ENCODE data around the gene KRT13. TPM values are rescaled to one million over a fixed set of nuclear protein-coding genes. Genes with fewer than 3 reads are reported as not detected.
"Not testable (repeated sequence)": the region's sequence is repeated elsewhere in the genome, so short reads cannot be mapped to it uniquely, and the experiment has no call there.

The KRT13 gene
- total and polyA plus RNA-seq, 2 donors: 75.9 to 81.7 TPM

- WGBS: 52% methylated on average over 23 of the region's 23 CpGs
- no peak for DNase-seq (ENCODE audit: low read depth in 6 of 9, low spot score in 9 of 9)
- Histone ChIP-seq H3K4me1 (ENCODE audit: control insufficient read depth in 2 of 2, insufficient read depth in 2 of 2, low read length in 2 of 2) (peaks cover 0 to 21% of the 10 kb centered on the region in 2 donors), H3K27me3 (ENCODE audit: control insufficient read depth in 2 of 2, insufficient read depth in 1 of 2, low read length in 1 of 2) (peaks cover 0 to 19% of the 10 kb centered on the region in 2 donors), H3K9me3 (ENCODE audit: control insufficient read depth in 2 of 2, insufficient read depth in 1 of 2, low read length in 1 of 2) (peaks cover 0 to 3% of the 10 kb centered on the region in 2 donors), H3K36me3 (ENCODE audit: control insufficient read depth in 2 of 2, insufficient read depth in 2 of 2, low read length in 1 of 2) (no peaks in the 10 kb centered on the region), H3K4me3 (ENCODE audit: low read length in 2 of 2) (no peak overlapping the region), H3K27ac (ENCODE audit: low read depth in 1 of 2, low read length in 1 of 2) (no peak overlapping the region)
Observed at GRCh38 chr17:41547921-41548843, 42.8 kb upstream of the KRT13 start.

GRCh38 chr17:41547378-41547841, 42.0 kb upstream of the KRT13 start:
- peaks cover 0 to 3% of the 10 kb centered on the region in 2 donors for H3K9me3 ChIP-seq (ENCODE audit: control insufficient read depth in 2 of 2, insufficient read depth in 1 of 2, low read length in 1 of 2)
- H3K36me3 ChIP-seq (ENCODE audit: control insufficient read depth in 2 of 2, insufficient read depth in 2 of 2, low read length in 1 of 2): no peaks in the 10 kb centered on the region
- WGBS: 83% methylated on average over 9 of the region's 9 CpGs
- H3K27me3 ChIP-seq (ENCODE audit: control insufficient read depth in 2 of 2, insufficient read depth in 1 of 2, low read length in 1 of 2): peaks cover 0 to 19% of the 10 kb centered on the region in 2 donors
- peaks cover 0 to 21% of the 10 kb centered on the region in 2 donors for H3K4me1 ChIP-seq (ENCODE audit: control insufficient read depth in 2 of 2, insufficient read depth in 2 of 2, low read length in 2 of 2)
- H3K27ac ChIP-seq (ENCODE audit: low read depth in 1 of 2, low read length in 1 of 2): no peak overlapping the region
- DNase-seq (ENCODE audit: low read depth in 6 of 9, low spot score in 9 of 9): no peak
- H3K4me3 ChIP-seq (ENCODE audit: low read length in 2 of 2): no peak overlapping the region

GRCh38 chr17:41546819-41547218, 41.4 kb upstream of the KRT13 start:
- peaks cover 0 to 21% of the 10 kb centered on the region in 2 donors for H3K4me1 ChIP-seq (ENCODE audit: control insufficient read depth in 2 of 2, insufficient read depth in 2 of 2, low read length in 2 of 2)
- no peak overlapping the region for H3K27ac ChIP-seq (ENCODE audit: low read depth in 1 of 2, low read length in 1 of 2)
- 95% methylated on average over 3 of the region's 3 CpGs for WGBS
- H3K36me3 ChIP-seq (ENCODE audit: control insufficient read depth in 2 of 2, insufficient read depth in 2 of 2, low read length in 1 of 2): no peaks in the 10 kb centered on the region
- DNase-seq (ENCODE audit: low read depth in 6 of 9, low spot score in 9 of 9): no peak
- H3K4me3 ChIP-seq (ENCODE audit: low read length in 2 of 2): no peak overlapping the region
- peaks cover 0 to 19% of the 10 kb centered on the region in 2 donors for H3K27me3 ChIP-seq (ENCODE audit: control insufficient read depth in 2 of 2, insufficient read depth in 1 of 2, low read length in 1 of 2)
- peaks cover 0 to 3% of the 10 kb centered on the region in 2 donors for H3K9me3 ChIP-seq (ENCODE audit: control insufficient read depth in 2 of 2, insufficient read depth in 1 of 2, low read length in 1 of 2)

- Histone ChIP-seq H3K27ac (ENCODE audit: low read depth in 1 of 2, low read length in 1 of 2) (no peak overlapping the region), H3K27me3 (ENCODE audit: control insufficient read depth in 2 of 2, insufficient read depth in 1 of 2, low read length in 1 of 2) (peaks cover 0 to 19% of the 10 kb centered on the region in 2 donors), H3K9me3 (ENCODE audit: control insufficient read depth in 2 of 2, insufficient read depth in 1 of 2, low read length in 1 of 2) (peaks cover 0 to 3% of the 10 kb centered on the region in 2 donors), H3K4me1 (ENCODE audit: control insufficient read depth in 2 of 2, insufficient read depth in 2 of 2, low read length in 2 of 2) (peaks cover 0 to 21% of the 10 kb centered on the region in 2 donors), H3K36me3 (ENCODE audit: control insufficient read depth in 2 of 2, insufficient read depth in 2 of 2, low read length in 1 of 2) (no peaks in the 10 kb centered on the region), H3K4me3 (ENCODE audit: low read length in 2 of 2) (no peak overlapping the region)
- DNase-seq (ENCODE audit: low read depth in 6 of 9, low spot score in 9 of 9): no peak
- WGBS: 90% methylated on average over 13 of the region's 13 CpGs
Observed at GRCh38 chr17:41545829-41546410, 40.5 kb upstream of the KRT13 start.

GRCh38 chr17:41544935-41545334, 39.5 kb upstream of the KRT13 start:
- H3K27me3 ChIP-seq (ENCODE audit: control insufficient read depth in 2 of 2, insufficient read depth in 1 of 2, low read length in 1 of 2): peaks cover 0 to 19% of the 10 kb centered on the region in 2 donors
- no peak overlapping the region for H3K27ac ChIP-seq (ENCODE audit: low read depth in 1 of 2, low read length in 1 of 2)
- WGBS: 97% methylated on average over 5 of the region's 5 CpGs
- H3K9me3 ChIP-seq (ENCODE audit: control insufficient read depth in 2 of 2, insufficient read depth in 1 of 2, low read length in 1 of 2): peaks cover 0 to 3% of the 10 kb centered on the region in 2 donors
- no peak for DNase-seq (ENCODE audit: low read depth in 6 of 9, low spot score in 9 of 9)
- H3K4me3 ChIP-seq (ENCODE audit: low read length in 2 of 2): no peak overlapping the region
- H3K36me3 ChIP-seq (ENCODE audit: control insufficient read depth in 2 of 2, insufficient read depth in 2 of 2, low read length in 1 of 2): no peaks in the 10 kb centered on the region
- peaks cover 0 to 21% of the 10 kb centered on the region in 2 donors for H3K4me1 ChIP-seq (ENCODE audit: control insufficient read depth in 2 of 2, insufficient read depth in 2 of 2, low read length in 2 of 2)

- Histone ChIP-seq H3K4me1 (ENCODE audit: control insufficient read depth in 2 of 2, insufficient read depth in 2 of 2, low read length in 2 of 2) (peaks cover 0 to 16% of the 10 kb centered on the region in 2 donors), H3K9me3 (ENCODE audit: control insufficient read depth in 2 of 2, insufficient read depth in 1 of 2, low read length in 1 of 2) (peaks cover 0 to 3% of the 10 kb centered on the region in 2 donors), H3K27ac (ENCODE audit: low read depth in 1 of 2, low read length in 1 of 2) (no peak overlapping the region), H3K36me3 (ENCODE audit: control insufficient read depth in 2 of 2, insufficient read depth in 2 of 2, low read length in 1 of 2) (no peaks in the 10 kb centered on the region), H3K4me3 (ENCODE audit: low read length in 2 of 2) (no peak overlapping the region), H3K27me3 (ENCODE audit: control insufficient read depth in 2 of 2, insufficient read depth in 1 of 2, low read length in 1 of 2) (peaks cover 0 to 19% of the 10 kb centered on the region in 2 donors)
- no peak for DNase-seq (ENCODE audit: low read depth in 6 of 9, low spot score in 9 of 9)
- 91% methylated on average over 5 of the region's 5 CpGs for WGBS
Observed at GRCh38 chr17:41544491-41544892, 39.1 kb upstream of the KRT13 start.

GRCh38 chr17:41542786-41543185, 37.4 kb upstream of the KRT13 start:
- H3K27me3 ChIP-seq (ENCODE audit: control insufficient read depth in 2 of 2, insufficient read depth in 1 of 2, low read length in 1 of 2); DNase-seq (ENCODE audit: low read depth in 6 of 9, low spot score in 9 of 9); H3K4me3 ChIP-seq (ENCODE audit: low read length in 2 of 2); H3K9me3 ChIP-seq (ENCODE audit: control insufficient read depth in 2 of 2, insufficient read depth in 1 of 2, low read length in 1 of 2); H3K36me3 ChIP-seq (ENCODE audit: control insufficient read depth in 2 of 2, insufficient read depth in 2 of 2, low read length in 1 of 2); H3K27ac ChIP-seq (ENCODE audit: low read depth in 1 of 2, low read length in 1 of 2); H3K4me1 ChIP-seq (ENCODE audit: control insufficient read depth in 2 of 2, insufficient read depth in 2 of 2, low read length in 2 of 2): not testable (repeated sequence)
- 92% methylated on average over 10 of the region's 10 CpGs for WGBS

- Histone ChIP-seq H3K36me3 (ENCODE audit: control insufficient read depth in 2 of 2, insufficient read depth in 2 of 2, low read length in 1 of 2) (no peaks in the 10 kb centered on the region), H3K4me3 (ENCODE audit: low read length in 2 of 2) (no peak overlapping the region), H3K4me1 (ENCODE audit: control insufficient read depth in 2 of 2, insufficient read depth in 2 of 2, low read length in 2 of 2) (no peaks in the 10 kb centered on the region), H3K27ac (ENCODE audit: low read depth in 1 of 2, low read length in 1 of 2) (no peak overlapping the region), H3K9me3 (ENCODE audit: control insufficient read depth in 2 of 2, insufficient read depth in 1 of 2, low read length in 1 of 2) (no peaks in the 10 kb centered on the region), H3K27me3 (ENCODE audit: control insufficient read depth in 2 of 2, insufficient read depth in 1 of 2, low read length in 1 of 2) (peaks cover 0 to 2% of the 10 kb centered on the region in 2 donors)
- DNase-seq (ENCODE audit: low read depth in 6 of 9, low spot score in 9 of 9): no peak
- 85% methylated on average over 2 of the region's 2 CpGs for WGBS
Observed at GRCh38 chr17:41542357-41542756, 36.9 kb upstream of the KRT13 start.

All from thymus (tissue), 11 donors.